ENCODE data around the gene LRP1. TPM values are rescaled to one million over a fixed set of nuclear protein-coding genes. Genes with fewer than 3 reads are reported as not detected.

LRP1 gene
- total RNA-seq, 1 donor from 2014 or later = 253 TPM

DNA sequence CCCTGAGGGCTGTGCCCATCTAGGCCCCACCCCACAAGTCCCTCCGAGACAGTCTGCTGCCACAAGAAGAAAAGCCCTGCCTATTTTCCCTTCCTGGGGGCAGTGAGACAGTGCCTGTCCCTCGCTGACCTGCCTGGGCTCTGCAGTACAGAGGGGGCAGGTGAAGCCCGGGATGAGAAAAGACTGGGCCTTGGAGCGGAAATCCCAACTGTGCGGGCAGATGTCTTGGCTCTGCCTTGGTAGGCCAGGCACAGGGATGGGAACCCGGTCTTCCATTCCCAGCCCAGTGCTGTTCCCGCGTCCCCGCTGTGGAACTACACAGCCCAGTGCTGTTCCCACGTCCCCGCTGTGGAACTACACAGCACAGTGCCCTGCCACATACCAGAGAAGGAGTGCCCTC lies 75.5 kb downstream of the LRP1 start:
- Mint-ChIP-seq H3K9me3 (no peaks in the 10 kb centered on the region), H3K4me3 (no peak overlapping the region), H3K27ac (no peak overlapping the region), H3K36me3 (peaks cover 24% of the 10 kb centered on the region), H3K4me1 (no peaks in the 10 kb centered on the region), H3K27me3 (ENCODE audit: low read depth) (no peaks in the 10 kb centered on the region)
- TF ChIP-seq, protein P1, sequence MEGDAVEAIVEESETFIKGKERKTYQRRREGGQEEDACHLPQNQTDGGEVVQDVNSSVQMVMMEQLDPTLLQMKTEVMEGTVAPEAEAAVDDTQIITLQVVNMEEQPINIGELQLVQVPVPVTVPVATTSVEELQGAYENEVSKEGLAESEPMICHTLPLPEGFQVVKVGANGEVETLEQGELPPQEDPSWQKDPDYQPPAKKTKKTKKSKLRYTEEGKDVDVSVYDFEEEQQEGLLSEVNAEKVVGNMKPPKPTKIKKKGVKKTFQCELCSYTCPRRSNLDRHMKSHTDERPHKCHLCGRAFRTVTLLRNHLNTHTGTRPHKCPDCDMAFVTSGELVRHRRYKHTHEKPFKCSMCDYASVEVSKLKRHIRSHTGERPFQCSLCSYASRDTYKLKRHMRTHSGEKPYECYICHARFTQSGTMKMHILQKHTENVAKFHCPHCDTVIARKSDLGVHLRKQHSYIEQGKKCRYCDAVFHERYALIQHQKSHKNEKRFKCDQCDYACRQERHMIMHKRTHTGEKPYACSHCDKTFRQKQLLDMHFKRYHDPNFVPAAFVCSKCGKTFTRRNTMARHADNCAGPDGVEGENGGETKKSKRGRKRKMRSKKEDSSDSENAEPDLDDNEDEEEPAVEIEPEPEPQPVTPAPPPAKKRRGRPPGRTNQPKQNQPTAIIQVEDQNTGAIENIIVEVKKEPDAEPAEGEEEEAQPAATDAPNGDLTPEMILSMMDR (IDR thresholded peaks at IDR 0.05; ENCODE audit: unreplicated experiment) = no peak
- DNase-seq (ENCODE audit: low spot score in 2 of 2, unreplicated experiment in 2 of 2) = no peak

DNA sequence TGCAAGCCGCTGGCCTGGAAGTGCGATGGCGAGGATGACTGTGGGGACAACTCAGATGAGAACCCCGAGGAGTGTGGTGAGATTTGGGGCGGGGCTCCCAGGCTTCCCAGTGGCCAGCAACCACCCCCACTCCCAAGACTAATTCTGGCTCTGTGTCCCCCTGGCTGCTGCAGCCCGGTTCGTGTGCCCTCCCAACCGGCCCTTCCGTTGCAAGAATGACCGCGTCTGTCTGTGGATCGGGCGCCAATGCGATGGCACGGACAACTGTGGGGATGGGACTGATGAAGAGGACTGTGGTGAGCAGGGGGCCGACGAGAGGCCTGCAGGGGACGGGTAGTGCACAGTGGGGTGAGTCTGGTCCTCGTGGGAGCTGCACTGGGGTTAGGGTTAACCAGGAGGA lies 76.2 kb downstream of the LRP1 start:
- H3K27me3 Mint-ChIP-seq (ENCODE audit: low read depth) = no peaks in the 10 kb centered on the region
- TF ChIP-seq, protein P1 (IDR thresholded peaks at IDR 0.05; ENCODE audit: unreplicated experiment) = no peak
- no peak overlapping the region for H3K27ac Mint-ChIP-seq
- no peaks in the 10 kb centered on the region for H3K4me1 Mint-ChIP-seq
- DNase-seq (ENCODE audit: low spot score in 2 of 2, unreplicated experiment in 2 of 2) = no peak
- peaks cover 28% of the 10 kb centered on the region for H3K36me3 Mint-ChIP-seq
- no peaks in the 10 kb centered on the region for H3K9me3 Mint-ChIP-seq
- no peak overlapping the region for H3K4me3 Mint-ChIP-seq

DNA sequence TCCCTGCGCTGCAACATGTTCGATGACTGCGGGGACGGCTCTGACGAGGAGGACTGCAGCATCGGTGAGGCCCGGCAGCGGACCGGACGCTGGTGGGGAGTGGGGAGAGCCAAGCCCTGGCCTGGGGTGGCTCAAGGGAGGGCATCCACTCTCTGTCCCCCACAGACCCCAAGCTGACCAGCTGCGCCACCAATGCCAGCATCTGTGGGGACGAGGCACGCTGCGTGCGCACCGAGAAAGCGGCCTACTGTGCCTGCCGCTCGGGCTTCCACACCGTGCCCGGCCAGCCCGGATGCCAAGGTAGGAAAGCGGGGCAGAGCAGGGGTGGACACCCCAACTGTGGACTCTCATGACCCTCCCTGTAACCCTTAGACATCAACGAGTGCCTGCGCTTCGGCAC lies 76.9 kb downstream of the LRP1 start:
- Mint-ChIP-seq H3K36me3 (peaks cover 29% of the 10 kb centered on the region), H3K27ac (no peak overlapping the region), H3K4me1 (no peaks in the 10 kb centered on the region), H3K27me3 (ENCODE audit: low read depth) (no peaks in the 10 kb centered on the region), H3K9me3 (no peaks in the 10 kb centered on the region), H3K4me3 (no peak overlapping the region)
- DNase-seq (ENCODE audit: low spot score in 2 of 2, unreplicated experiment in 2 of 2) = no peak
- TF ChIP-seq, protein P1 (IDR thresholded peaks at IDR 0.05; ENCODE audit: unreplicated experiment) = no peak

DNA sequence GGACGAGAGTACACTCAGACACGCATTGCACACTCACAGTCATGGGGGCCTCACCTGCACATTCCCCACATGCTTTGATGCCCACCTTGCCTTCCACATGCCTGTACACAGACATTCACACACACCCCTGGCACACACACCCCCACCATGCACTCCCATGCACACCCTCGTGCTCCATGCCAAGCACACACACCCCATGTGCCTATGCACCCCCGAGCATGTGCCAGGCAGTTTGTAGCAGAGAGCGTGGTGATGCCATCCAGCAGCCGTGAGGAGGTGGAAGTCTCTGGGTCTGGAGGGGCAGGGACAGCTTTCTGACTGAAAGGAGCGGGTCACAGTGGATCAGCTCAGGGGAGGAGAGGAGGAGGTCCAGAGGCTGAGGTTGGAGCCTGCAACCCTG lies 77.6 kb downstream of the LRP1 start:
- H3K4me3 Mint-ChIP-seq = no peak overlapping the region
- DNase-seq (ENCODE audit: low spot score in 2 of 2, unreplicated experiment in 2 of 2) = no peak
- H3K4me1 Mint-ChIP-seq = no peaks in the 10 kb centered on the region
- H3K27me3 Mint-ChIP-seq (ENCODE audit: low read depth) = no peaks in the 10 kb centered on the region
- no peak overlapping the region for H3K27ac Mint-ChIP-seq
- TF ChIP-seq, protein P1 (IDR thresholded peaks at IDR 0.05; ENCODE audit: unreplicated experiment) = no peak
- H3K36me3 Mint-ChIP-seq = peaks cover 29% of the 10 kb centered on the region
- no peaks in the 10 kb centered on the region for H3K9me3 Mint-ChIP-seq

DNA sequence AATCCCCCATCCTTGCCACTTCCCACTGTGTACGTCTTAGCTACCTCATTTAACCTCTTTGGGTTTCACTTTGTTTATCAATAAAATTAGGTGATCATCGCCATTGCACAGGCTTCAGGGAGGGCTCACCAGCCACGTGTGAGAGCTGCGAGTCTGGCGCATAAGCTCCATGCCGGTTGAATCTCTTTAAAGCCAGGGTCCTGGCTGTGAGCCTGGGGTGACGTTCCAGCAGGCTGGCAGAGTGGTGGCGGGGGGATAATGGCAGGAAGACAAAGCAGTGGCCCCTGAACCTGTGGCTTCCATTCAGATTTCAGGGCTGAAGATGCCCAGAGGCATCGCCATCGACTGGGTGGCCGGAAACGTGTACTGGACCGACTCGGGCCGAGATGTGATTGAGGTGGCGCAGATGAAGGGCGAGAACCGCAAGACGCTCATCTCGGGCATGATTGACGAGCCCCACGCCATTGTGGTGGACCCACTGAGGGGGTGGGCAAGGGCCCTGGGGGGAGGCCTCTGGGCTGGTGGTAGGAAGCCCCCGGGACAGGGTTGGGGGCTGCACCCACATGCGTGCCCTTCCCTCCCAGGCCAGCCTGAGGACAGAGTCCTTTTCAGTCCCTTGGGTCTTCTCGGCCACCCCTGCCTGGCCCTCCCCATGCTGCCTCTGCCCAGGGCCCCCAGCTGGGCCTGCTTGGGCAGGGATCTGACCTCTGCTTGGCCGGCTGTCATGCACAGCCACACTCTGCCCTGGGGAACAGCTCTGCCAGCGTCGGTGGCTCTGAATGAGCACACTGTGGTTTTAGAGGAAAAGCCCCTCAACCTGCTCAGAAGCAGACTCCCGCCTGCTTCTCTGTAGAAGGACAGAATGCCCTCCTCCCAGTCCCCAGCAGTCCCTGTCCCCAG lies 79.7 kb downstream of the LRP1 start:
- H3K4me3 Mint-ChIP-seq = no peak overlapping the region
- no peak for DNase-seq (ENCODE audit: low spot score in 2 of 2, unreplicated experiment in 2 of 2)
- TF ChIP-seq, protein P1 (IDR thresholded peaks at IDR 0.05; ENCODE audit: unreplicated experiment) = no peak
- no peak overlapping the region for H3K27ac Mint-ChIP-seq
- H3K36me3 Mint-ChIP-seq = peaks cover 21% of the 10 kb centered on the region
- no peaks in the 10 kb centered on the region for H3K27me3 Mint-ChIP-seq (ENCODE audit: low read depth)
- peaks cover 3% of the 10 kb centered on the region for H3K4me1 Mint-ChIP-seq
- no peaks in the 10 kb centered on the region for H3K9me3 Mint-ChIP-seq
